C4-2B (cell line): ENCODE measurements around the gene ALG2.

Experiments used
- ZFX ChIP-seq: fragments of 450-650 bp; IDR thresholded peaks from 2 replicates; pipeline ENCODE4 v1.6.1; 2017
- TF ChIP-seq, protein P1 (sequence below): fragments of 450-650 bp; conservative IDR thresholded peaks from 2 replicates; pipeline ENCODE4 v1.5.1; 2017; ENCODE audit warnings: mild to moderate bottlenecking

DNA sequence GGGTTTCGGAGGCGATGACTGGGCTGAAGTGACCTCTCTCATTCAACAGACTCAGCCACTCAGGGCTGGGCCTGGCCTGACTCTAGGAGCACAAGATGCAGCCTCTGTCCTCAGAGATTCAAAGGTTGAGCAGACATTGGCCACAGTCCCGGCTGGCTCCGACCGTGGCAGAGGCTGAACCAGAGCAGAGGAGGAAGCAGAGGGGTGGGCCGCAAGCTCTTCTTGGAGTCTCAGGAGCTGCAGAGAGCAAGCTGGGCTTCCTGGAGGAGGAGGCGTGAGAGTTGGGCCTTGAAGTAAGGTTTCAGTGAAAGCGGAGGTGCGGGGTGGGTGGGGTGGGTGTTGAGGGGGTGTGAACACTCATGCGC is 37.6 kb downstream of the ALG2 start:
- TF ChIP-seq, protein P1, sequence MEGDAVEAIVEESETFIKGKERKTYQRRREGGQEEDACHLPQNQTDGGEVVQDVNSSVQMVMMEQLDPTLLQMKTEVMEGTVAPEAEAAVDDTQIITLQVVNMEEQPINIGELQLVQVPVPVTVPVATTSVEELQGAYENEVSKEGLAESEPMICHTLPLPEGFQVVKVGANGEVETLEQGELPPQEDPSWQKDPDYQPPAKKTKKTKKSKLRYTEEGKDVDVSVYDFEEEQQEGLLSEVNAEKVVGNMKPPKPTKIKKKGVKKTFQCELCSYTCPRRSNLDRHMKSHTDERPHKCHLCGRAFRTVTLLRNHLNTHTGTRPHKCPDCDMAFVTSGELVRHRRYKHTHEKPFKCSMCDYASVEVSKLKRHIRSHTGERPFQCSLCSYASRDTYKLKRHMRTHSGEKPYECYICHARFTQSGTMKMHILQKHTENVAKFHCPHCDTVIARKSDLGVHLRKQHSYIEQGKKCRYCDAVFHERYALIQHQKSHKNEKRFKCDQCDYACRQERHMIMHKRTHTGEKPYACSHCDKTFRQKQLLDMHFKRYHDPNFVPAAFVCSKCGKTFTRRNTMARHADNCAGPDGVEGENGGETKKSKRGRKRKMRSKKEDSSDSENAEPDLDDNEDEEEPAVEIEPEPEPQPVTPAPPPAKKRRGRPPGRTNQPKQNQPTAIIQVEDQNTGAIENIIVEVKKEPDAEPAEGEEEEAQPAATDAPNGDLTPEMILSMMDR, result no peak
- TF ChIP-seq ZFX, result no peak
